ENCODE measurements around the gene BAIAP2.

The BAIAP2 gene, protein sequence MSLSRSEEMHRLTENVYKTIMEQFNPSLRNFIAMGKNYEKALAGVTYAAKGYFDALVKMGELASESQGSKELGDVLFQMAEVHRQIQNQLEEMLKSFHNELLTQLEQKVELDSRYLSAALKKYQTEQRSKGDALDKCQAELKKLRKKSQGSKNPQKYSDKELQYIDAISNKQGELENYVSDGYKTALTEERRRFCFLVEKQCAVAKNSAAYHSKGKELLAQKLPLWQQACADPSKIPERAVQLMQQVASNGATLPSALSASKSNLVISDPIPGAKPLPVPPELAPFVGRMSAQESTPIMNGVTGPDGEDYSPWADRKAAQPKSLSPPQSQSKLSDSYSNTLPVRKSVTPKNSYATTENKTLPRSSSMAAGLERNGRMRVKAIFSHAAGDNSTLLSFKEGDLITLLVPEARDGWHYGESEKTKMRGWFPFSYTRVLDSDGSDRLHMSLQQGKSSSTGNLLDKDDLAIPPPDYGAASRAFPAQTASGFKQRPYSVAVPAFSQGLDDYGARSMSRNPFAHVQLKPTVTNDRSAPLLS

GRCh38 chr17:81034779-81035520 is at the start of gene BAIAP2:
Gene BAIAP2 (plus strand): TSS chr17:81035151. CDS start chr17:81035255, 104 bp downstream.
- TF ChIP-seq CTCF (conservative IDR thresholded peaks at IDR 0.05), result no peak
- peak within 1 kb of the TSS; percentile 95 for H3K27ac ChIP-seq

DNA sequence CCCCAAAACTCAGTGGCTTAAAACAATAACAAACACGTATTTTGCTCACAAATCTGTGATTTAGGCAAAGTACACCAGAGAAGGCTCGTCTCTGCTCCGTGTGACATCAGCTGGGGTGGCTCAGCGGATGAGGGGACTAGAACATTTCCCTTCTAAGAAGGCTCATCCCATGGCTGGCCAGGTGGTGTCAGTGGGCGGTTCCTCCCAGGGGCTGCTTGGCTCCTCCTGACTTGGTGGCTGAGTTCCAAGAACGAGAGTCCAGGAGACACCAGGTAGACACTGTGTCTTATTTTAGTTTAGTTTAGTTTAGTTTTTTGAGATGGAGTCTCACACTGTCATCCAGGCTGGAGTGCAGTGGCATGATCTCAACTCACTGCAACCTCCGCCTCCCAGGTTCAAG is 48.9 kb upstream of the BAIAP2 start:
- no peak overlapping the region for H3K27ac ChIP-seq
- TF ChIP-seq CTCF (conservative IDR thresholded peaks at IDR 0.05), result no peak

DNA sequence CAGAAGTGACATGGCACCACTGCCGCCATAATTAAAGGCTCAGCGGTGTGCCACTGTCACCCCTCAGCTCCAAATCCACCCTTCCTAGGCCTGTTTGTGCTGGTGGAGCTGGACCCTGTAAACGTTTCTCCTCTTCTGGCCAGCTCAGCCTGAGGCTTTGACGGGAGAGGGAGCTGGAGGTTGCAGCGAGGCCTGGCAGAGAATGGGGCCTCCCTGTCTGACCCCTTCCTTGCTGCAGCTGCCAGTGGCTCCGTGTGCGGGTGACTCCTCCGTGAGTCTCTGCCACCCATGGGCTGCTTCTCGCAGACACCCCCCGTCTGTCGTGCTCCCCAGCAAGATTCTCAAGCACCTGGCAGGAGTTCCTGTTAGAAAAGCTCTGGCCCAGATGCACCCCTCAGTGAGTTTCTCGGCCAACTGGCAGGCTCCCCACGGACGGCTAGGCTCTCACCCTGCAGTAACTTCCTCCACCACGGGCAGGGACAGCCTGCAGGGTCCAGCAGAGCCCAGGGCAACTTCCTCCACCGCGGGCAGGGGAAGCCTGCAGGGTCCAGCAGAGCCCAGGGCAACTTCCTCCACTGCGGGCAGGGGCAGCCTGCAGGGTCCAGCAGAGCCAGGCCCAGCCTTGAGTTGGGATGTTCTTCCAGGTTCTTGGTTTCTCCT is 48.0 kb upstream of the BAIAP2 start:
- no peak overlapping the region for H3K27ac ChIP-seq
- no peak for TF ChIP-seq CTCF (conservative IDR thresholded peaks at IDR 0.05)

- peak overlapping the region; percentile 37; the same call in 1 of the 2 replicates for H3K27ac ChIP-seq
- no peak for TF ChIP-seq CTCF (conservative IDR thresholded peaks at IDR 0.05)
Measured at GRCh38 chr17:80987941-80988461, 47.0 kb upstream of the BAIAP2 start.

GRCh38 chr17:80989586-80989913 is 45.4 kb upstream of the BAIAP2 start:
- no peak for TF ChIP-seq CTCF (conservative IDR thresholded peaks at IDR 0.05)
- peak overlapping the region; percentile 37; the same call in 1 of the 2 replicates for H3K27ac ChIP-seq

GRCh38 chr17:80990921-80991644 is 43.9 kb upstream of the BAIAP2 start:
- H3K27ac ChIP-seq, result peak overlapping the region; percentile 87
- no peak for TF ChIP-seq CTCF (conservative IDR thresholded peaks at IDR 0.05)
